IPS-20b (cell line): ENCODE results near the gene ZFYVE16.
"Not testable (repeated sequence)": the region's sequence is repeated elsewhere in the genome, so short reads cannot be mapped to it uniquely, and the experiment has no call there.

ENCODE experiments used
- H3K27ac ChIP-seq: one replicate; pipeline ENCODE4 v1.5.1; 2013; ENCODE audit warnings: low read length
- H3K27me3 ChIP-seq: 2 replicates; pipeline ENCODE4 v1.6.1; 2013; ENCODE audit warnings: mild to moderate bottlenecking, low read length, inconsistent platforms; ENCODE audit not compliant: insufficient read depth
- H3K36me3 ChIP-seq: 2 replicates; pipeline ENCODE4 v1.6.1; 2013; ENCODE audit warnings: low read depth, mild to moderate bottlenecking, inconsistent platforms, low read length, moderate library complexity; ENCODE audit not compliant: insufficient read depth
- H3K4me1 ChIP-seq: 2 replicates; pipeline ENCODE4 v1.6.1; 2013; ENCODE audit warnings: mild to moderate bottlenecking, control low read depth, inconsistent platforms, low read length, moderate library complexity; ENCODE audit not compliant: insufficient read depth
- H3K4me3 ChIP-seq: 2 replicates; pipeline ENCODE4 v1.5.1; 2013; ENCODE audit warnings: mild to moderate bottlenecking, low read length, inconsistent platforms
- H3K9ac ChIP-seq: 2 replicates; pipeline ENCODE4 v1.6.1; 2013; ENCODE audit warnings: low read depth, mild to moderate bottlenecking, inconsistent platforms, low read length, moderate library complexity
- H3K9me3 ChIP-seq: 2 replicates; pipeline ENCODE4 v1.6.1; 2013; ENCODE audit warnings: mild to moderate bottlenecking, low read depth, low read length, inconsistent platforms; ENCODE audit not compliant: insufficient read depth

ZFYVE16 gene

DNA sequence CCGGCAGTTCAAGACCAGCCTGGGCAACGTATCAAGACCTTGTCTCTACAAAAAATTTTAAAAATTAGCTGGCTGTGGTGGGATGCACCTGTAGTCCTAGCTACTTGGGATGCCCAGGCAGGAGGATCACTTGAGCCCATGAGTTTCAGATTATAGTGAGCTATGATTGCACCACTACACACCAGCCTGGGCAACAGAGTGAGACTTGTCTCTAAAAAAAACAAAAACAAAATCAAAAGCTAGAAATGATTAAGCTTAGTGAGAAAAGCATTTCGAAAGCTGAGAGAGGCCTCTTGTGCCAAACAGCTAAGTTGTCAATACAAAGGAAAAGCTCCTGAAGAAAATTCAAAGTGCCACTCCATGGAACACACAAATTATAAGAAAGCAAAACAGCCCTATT is 84.9 kb downstream of the ZFYVE16 start:
- H3K27me3 ChIP-seq: no peaks in the 10 kb centered on the region
- H3K9me3 ChIP-seq: no peaks in the 10 kb centered on the region; the same call in 1 of the 2 replicates
- H3K4me1 ChIP-seq: peaks cover 12% of the 10 kb centered on the region; the same call in 1 of the 2 replicates
- no peaks in the 10 kb centered on the region for H3K36me3 ChIP-seq
- H3K27ac ChIP-seq: no peak overlapping the region
- peak overlapping the region; percentile 1; the same call in 1 of the 2 replicates for H3K9ac ChIP-seq
- H3K4me3 ChIP-seq: 0 out of 2 replicates have a peak overlapping the region, but pooled peaks have one; percentile 24

DNA sequence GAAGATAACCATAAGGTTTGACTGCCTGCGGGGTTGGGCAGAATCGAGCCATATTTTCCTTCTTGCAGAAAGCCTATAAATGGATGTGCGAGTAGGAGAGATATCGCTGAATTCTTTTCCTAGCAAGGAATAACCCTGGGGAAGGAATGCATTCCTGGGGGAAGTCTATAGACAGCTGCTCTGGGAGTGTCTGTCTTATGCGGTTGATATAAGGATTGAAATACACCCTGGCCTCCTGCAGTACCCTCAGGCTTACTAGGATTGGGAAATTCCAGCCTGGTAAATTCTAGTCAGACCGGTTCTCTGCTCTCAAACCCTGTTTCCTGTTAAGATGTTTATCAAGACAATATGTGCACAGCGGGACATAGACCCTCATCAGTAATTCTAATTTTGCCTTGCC is 85.6 kb downstream of the ZFYVE16 start:
- Histone ChIP-seq H3K9ac (peak overlapping the region; percentile 1; the same call in 1 of the 2 replicates), H3K4me1 (peaks cover 12% of the 10 kb centered on the region; the same call in 1 of the 2 replicates)
- H3K4me3 ChIP-seq, H3K27ac ChIP-seq, H3K9me3 ChIP-seq, H3K36me3 ChIP-seq, H3K27me3 ChIP-seq: not testable (repeated sequence)

DNA sequence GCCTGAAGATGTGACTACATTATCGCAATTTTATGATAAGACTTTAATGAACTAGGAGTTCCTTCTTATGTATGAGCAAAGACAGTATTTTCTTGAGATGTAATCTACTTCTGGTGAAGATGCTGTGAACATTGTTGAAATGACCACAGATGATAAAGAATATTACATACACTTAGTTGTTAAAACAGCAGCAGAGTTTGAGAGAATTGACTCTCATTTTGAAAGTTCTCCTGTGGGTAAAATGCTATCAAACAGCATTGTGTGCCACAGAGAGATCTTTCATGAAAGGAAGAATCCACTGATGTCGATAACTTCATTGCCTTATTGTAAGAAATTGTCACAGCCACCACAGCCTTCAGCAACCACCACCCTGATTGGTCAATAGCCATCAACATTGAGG is 88.0 kb downstream of the ZFYVE16 start:
- no peaks in the 10 kb centered on the region for H3K27me3 ChIP-seq
- no peaks in the 10 kb centered on the region; the same call in 1 of the 2 replicates for H3K9me3 ChIP-seq
- no peak overlapping the region for H3K4me3 ChIP-seq
- H3K36me3 ChIP-seq: no peaks in the 10 kb centered on the region
- no peak overlapping the region for H3K9ac ChIP-seq
- peaks cover 12% of the 10 kb centered on the region; the same call in 1 of the 2 replicates for H3K4me1 ChIP-seq
- no peak overlapping the region for H3K27ac ChIP-seq

DNA sequence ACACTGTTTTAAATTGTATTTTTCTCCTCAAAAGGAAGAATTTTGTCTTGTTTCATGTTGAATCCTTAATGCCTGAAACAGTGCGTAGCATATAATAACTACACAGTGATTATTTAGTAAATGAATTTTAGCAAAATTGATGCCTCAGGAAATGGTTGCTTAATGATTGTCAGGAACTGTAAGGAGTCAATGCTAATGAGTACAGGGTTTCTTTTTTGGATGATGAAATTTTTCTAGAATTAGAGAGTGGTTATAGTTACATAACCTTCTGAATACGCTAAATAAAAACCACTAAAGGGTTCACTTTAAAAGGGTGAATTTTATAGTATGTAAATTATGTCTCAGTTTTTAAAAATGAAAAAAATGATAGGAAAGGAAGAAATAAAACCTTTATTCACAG is 94.9 kb downstream of the ZFYVE16 start:
- Histone ChIP-seq H3K27me3 (no peaks in the 10 kb centered on the region), H3K4me3 (no peak overlapping the region), H3K4me1 (no peaks in the 10 kb centered on the region), H3K27ac (no peak overlapping the region), H3K36me3 (no peaks in the 10 kb centered on the region), H3K9ac (no peak overlapping the region), H3K9me3 (no peaks in the 10 kb centered on the region)

DNA sequence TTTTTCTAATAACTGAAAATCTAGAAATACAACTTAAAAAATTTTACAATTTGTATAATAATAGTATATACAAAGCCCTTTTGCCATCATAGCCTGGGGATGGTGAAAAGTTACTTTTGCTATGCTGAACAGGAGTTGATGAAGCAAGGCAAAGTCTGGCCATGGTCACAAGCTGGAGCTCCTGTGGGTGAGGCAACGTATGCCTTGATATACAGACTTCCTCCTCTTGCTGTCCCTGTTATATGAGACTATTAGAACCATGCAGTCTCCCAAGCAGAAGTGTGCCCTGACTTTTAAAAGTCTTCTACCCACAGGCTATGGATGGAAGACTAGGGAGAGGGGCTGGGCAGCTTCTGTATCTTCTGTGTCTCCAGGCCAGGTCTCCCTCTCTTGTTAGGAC is 95.8 kb downstream of the ZFYVE16 start:
- H3K9ac ChIP-seq: no peak overlapping the region
- no peak overlapping the region for H3K4me3 ChIP-seq
- no peaks in the 10 kb centered on the region for H3K4me1 ChIP-seq
- no peaks in the 10 kb centered on the region for H3K36me3 ChIP-seq
- no peaks in the 10 kb centered on the region for H3K9me3 ChIP-seq
- no peak overlapping the region for H3K27ac ChIP-seq
- H3K27me3 ChIP-seq: no peaks in the 10 kb centered on the region

DNA sequence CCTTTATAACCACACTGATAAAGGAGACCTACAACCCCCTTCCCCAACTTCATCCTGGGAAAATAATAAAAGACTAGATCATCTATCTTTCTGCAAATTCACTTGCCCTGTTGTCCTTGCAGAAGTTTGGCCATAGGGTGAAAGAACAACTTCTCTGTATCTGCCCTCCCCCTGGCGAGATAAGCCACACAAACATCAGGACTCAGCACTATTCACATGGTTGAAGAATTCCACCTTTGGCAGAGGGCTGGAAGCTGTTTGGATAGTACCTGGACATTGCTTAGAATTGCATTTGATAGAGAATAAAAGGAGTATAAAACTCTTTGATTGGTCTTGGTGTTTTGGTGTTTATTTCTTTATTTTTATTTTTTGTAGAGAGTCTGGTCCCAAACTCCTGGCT is 97.0 kb downstream of the ZFYVE16 start:
- no peak overlapping the region for H3K4me3 ChIP-seq
- no peaks in the 10 kb centered on the region for H3K4me1 ChIP-seq
- H3K9ac ChIP-seq: no peak overlapping the region
- H3K36me3 ChIP-seq: no peaks in the 10 kb centered on the region
- no peaks in the 10 kb centered on the region for H3K9me3 ChIP-seq
- no peak overlapping the region for H3K27ac ChIP-seq
- H3K27me3 ChIP-seq: no peaks in the 10 kb centered on the region

DNA sequence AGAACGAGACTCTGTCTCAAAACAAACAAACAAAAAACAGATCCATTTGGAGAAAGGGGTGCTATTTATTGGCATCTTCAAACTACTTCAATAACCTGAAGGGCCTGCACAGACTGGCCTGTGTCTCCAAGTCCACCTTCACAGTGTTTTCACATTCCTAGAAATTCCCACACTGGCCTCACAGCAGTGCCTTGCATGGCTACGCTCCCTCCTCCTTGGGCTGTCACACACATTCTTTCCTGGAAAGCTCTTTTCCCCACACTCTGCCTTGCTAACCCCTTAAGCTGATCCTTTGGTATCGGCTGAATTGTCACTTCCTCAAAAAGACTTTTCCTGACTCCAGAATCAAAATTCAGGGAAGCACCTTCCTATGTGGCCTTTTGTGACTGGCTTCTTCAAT is 99.8 kb downstream of the ZFYVE16 start:
- Histone ChIP-seq H3K9ac (no peak overlapping the region), H3K27me3 (no peaks in the 10 kb centered on the region), H3K4me1 (no peaks in the 10 kb centered on the region), H3K27ac (no peak overlapping the region), H3K36me3 (no peaks in the 10 kb centered on the region), H3K9me3 (no peaks in the 10 kb centered on the region), H3K4me3 (no peak overlapping the region)

DNA sequence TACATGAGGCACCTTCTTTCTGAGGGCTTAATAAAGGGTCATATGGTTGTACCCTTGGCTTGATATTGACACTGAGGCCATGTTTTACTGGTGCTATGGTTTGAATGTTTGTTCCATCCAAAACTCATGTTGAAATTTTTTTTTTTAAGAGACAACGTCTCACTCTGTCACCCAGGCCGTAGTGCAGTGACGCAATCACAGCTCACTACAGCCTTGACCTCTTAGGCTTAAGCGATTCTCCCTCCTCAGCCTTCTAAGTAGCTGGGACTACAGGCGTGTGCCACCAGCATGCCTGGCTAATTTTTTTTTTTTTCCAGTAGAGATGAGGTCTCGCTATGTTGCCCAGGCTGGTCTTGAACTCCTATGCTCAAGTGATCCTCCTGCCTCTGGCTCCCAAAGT is 101.0 kb downstream of the ZFYVE16 start:
- no peak overlapping the region for H3K4me3 ChIP-seq
- no peaks in the 10 kb centered on the region for H3K36me3 ChIP-seq
- H3K27me3 ChIP-seq: no peaks in the 10 kb centered on the region
- no peak overlapping the region for H3K9ac ChIP-seq
- H3K27ac ChIP-seq: no peak overlapping the region
- H3K9me3 ChIP-seq: no peaks in the 10 kb centered on the region
- no peaks in the 10 kb centered on the region for H3K4me1 ChIP-seq

DNA sequence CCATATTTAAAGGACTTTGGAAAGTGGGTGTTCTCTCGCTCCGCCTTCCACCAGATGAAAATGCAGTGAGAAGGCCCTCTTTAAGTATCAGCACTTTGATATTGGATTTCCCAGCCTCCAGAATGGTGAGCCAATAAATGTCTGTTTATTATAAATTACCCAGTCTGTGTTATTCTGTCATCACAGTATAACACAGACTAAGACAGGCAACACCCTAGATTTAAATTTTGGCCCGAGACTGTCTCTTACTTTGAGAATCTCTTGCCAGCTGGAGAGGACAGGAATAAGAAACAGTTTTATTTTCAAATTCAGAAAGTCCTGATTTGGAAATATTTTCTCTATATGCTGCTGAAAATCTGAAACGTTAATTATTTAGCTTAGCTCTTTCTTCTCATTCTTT is 101.5 kb downstream of the ZFYVE16 start:
- no peak overlapping the region for H3K27ac ChIP-seq

DNA sequence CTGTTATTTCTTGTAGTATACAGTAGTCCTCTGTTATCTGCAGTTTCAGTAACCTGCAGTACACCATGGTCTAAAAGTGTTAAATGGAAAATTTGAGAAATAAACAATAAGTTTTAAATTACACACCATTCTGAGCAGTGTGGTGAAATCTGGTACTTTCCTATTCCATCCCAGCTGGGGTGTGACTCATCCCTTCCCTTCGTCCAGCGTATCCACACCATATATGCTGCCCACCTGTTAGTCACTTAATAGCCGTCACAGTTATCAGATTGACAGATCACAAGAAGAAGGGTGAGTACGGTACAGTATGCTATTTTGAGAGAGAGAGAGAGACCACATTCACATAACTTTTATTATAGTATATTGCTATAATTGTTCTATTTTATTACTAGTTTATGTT is 109.0 kb downstream of the ZFYVE16 start:
- Histone ChIP-seq H3K27me3 (no peaks in the 10 kb centered on the region), H3K4me3 (no peak overlapping the region), H3K9me3 (no peaks in the 10 kb centered on the region), H3K4me1 (no peaks in the 10 kb centered on the region), H3K27ac (no peak overlapping the region), H3K36me3 (no peaks in the 10 kb centered on the region), H3K9ac (no peak overlapping the region)

More for the DNA sequence above, 101.5 kb downstream of the ZFYVE16 start:
- Histone ChIP-seq H3K27me3 (no peaks in the 10 kb centered on the region), H3K9me3 (no peaks in the 10 kb centered on the region), H3K9ac (no peak overlapping the region), H3K4me1 (no peaks in the 10 kb centered on the region), H3K36me3 (no peaks in the 10 kb centered on the region), H3K4me3 (no peak overlapping the region)
